CD4-positive, alpha-beta T cell treated with Interferon gamma for 1 hour (primary cell): Measurements from ENCODE around the gene ZSWIM2.
"Not testable (repeated sequence)": the region's sequence is repeated elsewhere in the genome, so short reads cannot be mapped to it uniquely, and the experiment has no call there.

Source experiments
- DNase-seq: peaks from one replicate; pipeline ENCODE4 v3.0.0-alpha.2; 2020

ZSWIM2 gene

DNA sequence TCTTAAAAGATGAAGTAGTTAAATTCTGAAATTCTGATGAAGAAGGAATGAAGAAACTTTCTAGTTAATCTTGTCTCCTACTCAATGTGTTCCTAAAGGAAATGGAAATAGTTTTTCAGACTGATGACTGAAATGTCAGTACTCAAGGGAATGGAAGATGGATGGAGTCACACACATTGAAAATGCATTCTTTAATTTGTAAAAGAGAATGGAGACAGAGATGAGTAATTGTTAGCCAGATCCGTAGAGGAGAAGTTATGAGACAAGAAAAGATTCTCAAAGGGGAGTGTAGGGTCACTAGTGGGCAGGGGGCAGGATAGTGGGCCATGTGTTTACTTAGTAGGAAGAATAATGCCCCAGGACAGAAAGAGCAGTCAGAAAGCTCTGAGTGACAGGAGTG, 13.3 kb downstream of the ZSWIM2 start:
- DNase-seq, result no peak

GRCh38 chr2:186827862-186828492, 21.0 kb downstream of the ZSWIM2 start:
- DNase-seq, result no peak

DNA sequence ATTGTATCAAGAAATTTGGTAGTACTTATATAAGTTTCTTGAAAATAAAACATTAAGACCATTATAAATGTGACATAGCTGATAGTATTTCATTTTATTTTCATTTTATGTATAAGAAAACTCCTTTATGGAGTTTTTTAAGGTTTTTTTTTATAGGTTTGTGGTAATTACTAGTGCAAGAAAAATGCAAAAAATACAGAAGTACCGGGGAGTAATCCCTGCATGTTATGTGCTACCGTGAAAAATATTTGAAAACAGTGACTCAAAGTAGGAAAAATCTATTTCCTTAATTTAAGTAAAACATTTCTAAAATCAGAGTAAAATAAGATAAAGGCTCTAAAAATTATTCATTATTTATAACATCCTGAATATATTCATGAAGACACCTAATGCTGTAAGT, 21.6 kb downstream of the ZSWIM2 start:
- DNase-seq, result no peak

- DNase-seq, result no peak
Measured at GRCh38 chr2:186822323-186822722, 26.6 kb downstream of the ZSWIM2 start.

GRCh38 chr2:186820303-186820702, 28.7 kb downstream of the ZSWIM2 start:
- no peak for DNase-seq

- DNase-seq, result not testable (repeated sequence)
Measured at GRCh38 chr2:186811760-186812159, 37.2 kb downstream of the ZSWIM2 start.

GRCh38 chr2:186806591-186806990, 42.4 kb downstream of the ZSWIM2 start:
- DNase-seq, result no peak

DNA sequence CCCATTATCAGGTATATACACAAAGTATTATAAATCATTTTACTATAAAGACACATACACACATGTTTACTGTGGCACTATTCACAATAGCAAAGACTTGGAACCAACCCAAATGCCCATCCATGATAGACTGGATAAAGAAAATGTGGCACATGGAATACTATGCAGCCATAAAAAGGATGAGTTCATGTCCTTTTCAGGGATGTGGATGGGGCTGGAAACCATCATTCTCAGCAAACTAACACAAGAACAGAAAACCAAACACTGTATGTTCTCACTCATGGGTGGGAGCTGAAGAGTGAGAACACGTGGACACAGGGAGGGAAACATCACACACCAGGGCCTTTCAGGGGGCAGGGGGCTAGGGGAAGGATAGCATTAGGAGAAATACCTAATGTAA, 50.4 kb downstream of the ZSWIM2 start:
- not testable (repeated sequence) for DNase-seq

DNA sequence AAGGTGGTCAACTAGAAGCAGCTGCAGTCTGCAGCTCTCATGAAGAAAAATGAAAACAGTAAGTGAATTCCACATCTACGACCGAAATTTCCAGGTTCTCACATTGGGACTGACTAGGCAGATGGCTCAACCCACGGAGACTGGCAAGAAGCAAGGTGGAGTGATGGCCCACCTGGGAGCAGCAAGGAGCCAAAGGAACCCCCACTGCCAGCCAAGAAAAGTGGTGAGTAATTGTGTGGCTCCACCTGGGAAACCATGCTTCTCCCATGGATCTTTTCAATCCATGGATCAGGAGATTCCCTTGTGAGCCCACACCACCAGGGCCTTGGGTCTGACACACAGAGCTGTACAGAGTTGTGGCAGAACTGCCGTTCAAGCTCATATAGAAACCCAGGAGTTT, 64.0 kb downstream of the ZSWIM2 start:
- no peak for DNase-seq

- DNase-seq, result no peak
Measured at GRCh38 chr2:186783254-186783653, 65.7 kb downstream of the ZSWIM2 start.

GRCh38 chr2:186780701-186781316, 68.2 kb downstream of the ZSWIM2 start:
- DNase-seq, result no peak
